GM23338 (cell line): ENCODE results near the gene ADGRG7. TPM values are rescaled to one million over a fixed set of nuclear protein-coding genes. Genes with fewer than 3 reads are reported as not detected.

Source experiments
- ATAC-seq: fragments of 200-7000 bp; cut with Tn5 transposase; 3 replicates; pipeline ENCODE4 v1.9.1; 2020
- DNase-seq: peaks from one replicate; pipeline ENCODE4 v3.0.0-alpha.2; 2015; ENCODE audit warnings: low spot score
- H2AFZ ChIP-seq: fragments of 200-600 bp; sonication (generic); 2 replicates; pipeline ENCODE4 v1.8.0; 2016; ENCODE audit warnings: antibody characterized with exemption, mild to moderate bottlenecking, moderate library complexity
- H3F3A ChIP-seq: fragments of 200-600 bp; sonication (generic); replicated peaks from 2 replicates; pipeline ENCODE4 v1.8.0; 2017; ENCODE audit warnings: antibody characterized with exemption, mixed run types, low read depth
- H3K27ac ChIP-seq: fragments of 200-600 bp; sonication (generic); 2 replicates; pipeline ENCODE4 v1.6.1; 2016; ENCODE audit warnings: low read depth
- H3K27me3 ChIP-seq: fragments of 200-600 bp; sonication (generic); 2 replicates; pipeline ENCODE4 v1.8.0; 2016; ENCODE audit warnings: mild to moderate bottlenecking, mixed run types, moderate library complexity; ENCODE audit not compliant: insufficient read depth
- H3K36me3 ChIP-seq: fragments of 200-600 bp; sonication (generic); 2 replicates; pipeline ENCODE4 v1.8.0; 2016; ENCODE audit warnings: mild to moderate bottlenecking; ENCODE audit not compliant: insufficient read depth
- H3K4me1 ChIP-seq: fragments of 200-600 bp; sonication (generic); 2 replicates; pipeline ENCODE4 v1.8.0; 2016; ENCODE audit warnings: mild to moderate bottlenecking, moderate library complexity; ENCODE audit not compliant: insufficient read depth
- H3K4me2 ChIP-seq: fragments of 200-600 bp; sonication (generic); 2 replicates; pipeline ENCODE4 v1.7.1; 2017; ENCODE audit warnings: mixed run types
- H3K4me3 ChIP-seq: fragments of 200-600 bp; sonication (generic); 2 replicates; pipeline ENCODE4 v1.6.1; 2016; ENCODE audit warnings: mixed run types
- H3K79me2 ChIP-seq: fragments of 200-600 bp; sonication (generic); replicated peaks from 2 replicates; pipeline ENCODE4 v1.8.0; 2017; ENCODE audit warnings: mild to moderate bottlenecking; ENCODE audit not compliant: insufficient read depth
- H3K9me2 ChIP-seq: fragments of 200-600 bp; sonication (generic); 2 replicates; pipeline ENCODE4 v1.8.0; 2017; ENCODE audit not compliant: insufficient read depth
- H4K20me1 ChIP-seq: fragments of 200-600 bp; sonication (generic); replicated peaks from 2 replicates; pipeline ENCODE4 v1.8.0; 2017; ENCODE audit warnings: mild to moderate bottlenecking; ENCODE audit not compliant: insufficient read depth
- H3K27ac Mint-ChIP-seq: 2 replicates; pipeline ENCODE4 v1.8.0; 2020; ENCODE audit warnings: inconsistent platforms, mild to moderate bottlenecking, moderate library complexity, mixed read lengths
- H3K27me3 Mint-ChIP-seq: 3 replicates; pipeline ENCODE4 v1.8.0; 2022; ENCODE audit warnings: low read depth, mild to moderate bottlenecking, moderate library complexity, mixed read lengths, inconsistent platforms; ENCODE audit not compliant: insufficient read depth, poor library complexity
- H3K36me3 Mint-ChIP-seq: 3 replicates; pipeline ENCODE4 v1.8.0; 2021; ENCODE audit warnings: low read depth, mild to moderate bottlenecking, inconsistent platforms, moderate library complexity, mixed read lengths
- H3K4me1 Mint-ChIP-seq: 3 replicates; pipeline ENCODE4 v1.8.0; 2020; ENCODE audit warnings: mild to moderate bottlenecking, inconsistent platforms, mixed read lengths
- H3K4me3 Mint-ChIP-seq: 3 replicates; pipeline ENCODE4 v1.8.0; 2021; ENCODE audit warnings: moderate library complexity, mild to moderate bottlenecking, inconsistent platforms, mixed read lengths
- H3K9me3 Mint-ChIP-seq: 3 replicates; pipeline ENCODE4 v1.8.0; 2020; ENCODE audit warnings: moderate library complexity, mild to moderate bottlenecking, inconsistent platforms, mixed read lengths
- CREB1 ChIP-seq: fragments of 250-450 bp; sonication (Bioruptor Pico); IDR thresholded peaks from 2 replicates; pipeline ENCODE4 v1.5.0; 2020; ENCODE audit warnings: low read depth, mild to moderate bottlenecking, moderate library complexity
- POLR2AphosphoS5 ChIP-seq: IDR thresholded peaks from 2 replicates; pipeline ENCODE4 v1.6.1; 2016; ENCODE audit warnings: antibody characterized with exemption, low read depth
- ZNF331 ChIP-seq: fragments of 250-450 bp; sonication (Bioruptor Pico); IDR thresholded peaks from 2 replicates; pipeline ENCODE4 v1.5.0; 2020; ENCODE audit warnings: low read depth, mild to moderate bottlenecking, moderate library complexity
- polyA plus RNA-seq: library from polyadenylated mRNA; unstranded; fragments of >200 nt; fragmentation: Nextera tagmentation; extraction: Ambion mirVana; gene quantifications from 2 replicates; pipeline ENCODE4 v1.2.1, GENCODE V29; 2016
- total RNA-seq: library from RNA; depleted of rRNA; stranded (reverse); fragments of >200 nt; shearing (Covaris generic); gene quantifications from 2 replicates; pipeline ENCODE4 v1.2.3, GENCODE V29; 2014
- TF ChIP-seq, protein P1 (sequence below), 2 experiments: fragments of 200-600 bp in 1 of 2; sonication (generic) in 1 of 2; conservative IDR thresholded peaks; 2 replicates each; pipeline versions ENCODE4 v1.5.1 to v1.6.1; 2016 to 2017; ENCODE audit warnings: antibody characterized with exemption in 2 of 2, low read depth in 2 of 2, mild to moderate bottlenecking in 2 of 2, moderate library complexity in 1 of 2
- TF ChIP-seq, protein P2 (sequence below): IDR thresholded peaks from one replicate; pipeline ENCODE4 v1.6.1; 2018; ENCODE audit warnings: antibody characterized with exemption; ENCODE audit not compliant: unreplicated experiment

Gene ADGRG7
- total and polyA plus RNA-seq, 2 experiments from 2014 or later: not detected

DNA sequence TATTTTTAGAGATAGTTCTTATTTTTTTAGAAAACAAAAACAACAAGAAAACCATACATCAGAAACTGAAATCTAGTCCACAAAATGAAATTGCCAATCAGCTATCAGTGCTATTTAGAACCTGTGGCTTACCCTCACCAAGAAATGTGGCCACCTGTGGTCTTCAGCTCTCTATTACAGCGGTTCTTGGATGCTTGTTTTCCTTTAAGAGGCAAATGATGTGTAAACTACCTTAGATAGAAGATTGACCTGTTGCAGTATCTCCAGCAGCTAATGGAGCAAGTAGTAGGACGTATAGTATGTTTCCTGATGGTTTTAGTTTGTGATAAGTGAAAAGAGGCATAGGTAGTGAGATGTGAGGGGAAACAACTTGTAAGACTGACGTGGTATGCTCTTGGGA, 121.1 kb downstream of the ADGRG7 start (continued):
- TF ChIP-seq ZNF331 (CRISPR knock-in tag) (no peak), CREB1 (CRISPR knock-in tag) (no peak)

DNA sequence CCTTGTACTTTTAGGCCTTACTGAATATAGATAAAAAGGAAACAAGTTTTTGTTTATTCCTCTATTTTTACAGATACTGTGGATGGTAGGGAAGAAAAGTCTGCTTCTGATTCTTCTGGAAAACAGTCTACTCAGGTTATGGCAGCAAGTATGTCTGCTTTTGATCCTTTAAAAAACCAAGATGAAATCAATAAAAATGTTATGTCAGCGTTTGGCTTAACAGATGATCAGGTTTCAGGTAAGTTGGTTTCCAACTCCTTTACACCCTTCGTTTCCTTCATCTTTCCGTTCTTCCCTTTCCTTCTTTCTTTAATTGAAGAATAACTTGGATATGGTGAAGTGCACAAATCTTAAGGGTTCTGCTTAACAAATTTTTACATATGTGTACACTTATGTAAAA, 123.0 kb downstream of the ADGRG7 start:
- Histone ChIP-seq H4K20me1 (no peaks in the 10 kb centered on the region; the same call in 1 of the 2 replicates), H3F3A (no peaks in the 10 kb centered on the region), H3K4me3 (no peak overlapping the region), H3K79me2 (peaks cover 47% of the 10 kb centered on the region), H3K36me3 (peaks cover 12% of the 10 kb centered on the region; the same call in 1 of the 2 replicates), H3K4me2 (0 out of 2 replicates have a peak overlapping the region, but pooled peaks have one; percentile 12), H3K27ac (no peak overlapping the region), H3K9me2 (no peaks in the 10 kb centered on the region), H3K4me1 (peaks cover 39% of the 10 kb centered on the region), H2AFZ (no peak overlapping the region), H3K27me3 (no peaks in the 10 kb centered on the region)
- Mint-ChIP-seq H3K9me3 (no peaks in the 10 kb centered on the region), H3K4me1 (peaks cover 43% of the 10 kb centered on the region), H3K27me3 (no peaks in the 10 kb centered on the region), H3K4me3 (no peak overlapping the region), H3K36me3 (peaks cover 38% of the 10 kb centered on the region), H3K27ac (no peak overlapping the region)
- ATAC-seq (no peak), DNase-seq (no peak)
- TF ChIP-seq, protein P1, sequence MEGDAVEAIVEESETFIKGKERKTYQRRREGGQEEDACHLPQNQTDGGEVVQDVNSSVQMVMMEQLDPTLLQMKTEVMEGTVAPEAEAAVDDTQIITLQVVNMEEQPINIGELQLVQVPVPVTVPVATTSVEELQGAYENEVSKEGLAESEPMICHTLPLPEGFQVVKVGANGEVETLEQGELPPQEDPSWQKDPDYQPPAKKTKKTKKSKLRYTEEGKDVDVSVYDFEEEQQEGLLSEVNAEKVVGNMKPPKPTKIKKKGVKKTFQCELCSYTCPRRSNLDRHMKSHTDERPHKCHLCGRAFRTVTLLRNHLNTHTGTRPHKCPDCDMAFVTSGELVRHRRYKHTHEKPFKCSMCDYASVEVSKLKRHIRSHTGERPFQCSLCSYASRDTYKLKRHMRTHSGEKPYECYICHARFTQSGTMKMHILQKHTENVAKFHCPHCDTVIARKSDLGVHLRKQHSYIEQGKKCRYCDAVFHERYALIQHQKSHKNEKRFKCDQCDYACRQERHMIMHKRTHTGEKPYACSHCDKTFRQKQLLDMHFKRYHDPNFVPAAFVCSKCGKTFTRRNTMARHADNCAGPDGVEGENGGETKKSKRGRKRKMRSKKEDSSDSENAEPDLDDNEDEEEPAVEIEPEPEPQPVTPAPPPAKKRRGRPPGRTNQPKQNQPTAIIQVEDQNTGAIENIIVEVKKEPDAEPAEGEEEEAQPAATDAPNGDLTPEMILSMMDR (conservative IDR thresholded peaks at IDR 0.05; ENCODE audit: low read depth in 2 of 2): no peak
- TF ChIP-seq, protein P2, sequence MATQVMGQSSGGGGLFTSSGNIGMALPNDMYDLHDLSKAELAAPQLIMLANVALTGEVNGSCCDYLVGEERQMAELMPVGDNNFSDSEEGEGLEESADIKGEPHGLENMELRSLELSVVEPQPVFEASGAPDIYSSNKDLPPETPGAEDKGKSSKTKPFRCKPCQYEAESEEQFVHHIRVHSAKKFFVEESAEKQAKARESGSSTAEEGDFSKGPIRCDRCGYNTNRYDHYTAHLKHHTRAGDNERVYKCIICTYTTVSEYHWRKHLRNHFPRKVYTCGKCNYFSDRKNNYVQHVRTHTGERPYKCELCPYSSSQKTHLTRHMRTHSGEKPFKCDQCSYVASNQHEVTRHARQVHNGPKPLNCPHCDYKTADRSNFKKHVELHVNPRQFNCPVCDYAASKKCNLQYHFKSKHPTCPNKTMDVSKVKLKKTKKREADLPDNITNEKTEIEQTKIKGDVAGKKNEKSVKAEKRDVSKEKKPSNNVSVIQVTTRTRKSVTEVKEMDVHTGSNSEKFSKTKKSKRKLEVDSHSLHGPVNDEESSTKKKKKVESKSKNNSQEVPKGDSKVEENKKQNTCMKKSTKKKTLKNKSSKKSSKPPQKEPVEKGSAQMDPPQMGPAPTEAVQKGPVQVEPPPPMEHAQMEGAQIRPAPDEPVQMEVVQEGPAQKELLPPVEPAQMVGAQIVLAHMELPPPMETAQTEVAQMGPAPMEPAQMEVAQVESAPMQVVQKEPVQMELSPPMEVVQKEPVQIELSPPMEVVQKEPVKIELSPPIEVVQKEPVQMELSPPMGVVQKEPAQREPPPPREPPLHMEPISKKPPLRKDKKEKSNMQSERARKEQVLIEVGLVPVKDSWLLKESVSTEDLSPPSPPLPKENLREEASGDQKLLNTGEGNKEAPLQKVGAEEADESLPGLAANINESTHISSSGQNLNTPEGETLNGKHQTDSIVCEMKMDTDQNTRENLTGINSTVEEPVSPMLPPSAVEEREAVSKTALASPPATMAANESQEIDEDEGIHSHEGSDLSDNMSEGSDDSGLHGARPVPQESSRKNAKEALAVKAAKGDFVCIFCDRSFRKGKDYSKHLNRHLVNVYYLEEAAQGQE: no peak

DNA sequence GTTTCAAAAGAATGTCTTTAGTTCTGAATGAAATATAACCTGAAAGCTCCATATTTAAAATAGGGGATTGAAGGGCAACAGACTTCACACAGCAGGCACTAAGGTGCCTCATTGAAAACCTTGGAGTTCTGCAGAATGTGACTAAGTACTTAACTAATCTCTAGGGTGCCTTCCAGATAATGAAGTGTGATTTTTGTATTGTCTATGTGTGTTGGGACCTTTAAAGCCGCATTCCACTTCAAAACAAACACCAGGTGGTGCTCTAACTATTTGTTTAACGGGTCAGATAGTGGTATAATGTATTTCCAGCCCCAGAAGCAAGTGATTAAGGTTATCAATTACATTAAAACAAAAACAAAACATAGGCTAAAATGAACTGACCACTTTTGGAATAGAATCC, 127.9 kb downstream of the ADGRG7 start:
- peaks cover 11% of the 10 kb centered on the region; the same call in 1 of the 2 replicates for H3K36me3 ChIP-seq
- Mint-ChIP-seq H3K9me3 (no peaks in the 10 kb centered on the region), H3K36me3 (peaks cover 42% of the 10 kb centered on the region), H3K4me3 (no peak overlapping the region), H3K4me1 (peaks cover 39% of the 10 kb centered on the region), H3K27me3 (no peaks in the 10 kb centered on the region), H3K27ac (no peak overlapping the region)
- peaks cover 31% of the 10 kb centered on the region for H3K4me1 ChIP-seq
- TF ChIP-seq, protein P1 (conservative IDR thresholded peaks at IDR 0.05; ENCODE audit: low read depth in 2 of 2): peak; percentile 51 to 55
- no peak for TF ChIP-seq POLR2AphosphoS5
- no peak overlapping the region for H3K27ac ChIP-seq
- H3K4me2 ChIP-seq: no peak overlapping the region
- ATAC-seq (peak; percentile 92), DNase-seq (peak; percentile 75)
- H3K27me3 ChIP-seq: no peaks in the 10 kb centered on the region
- H3K4me3 ChIP-seq: no peak overlapping the region
- H3K9me2 ChIP-seq: no peaks in the 10 kb centered on the region
- H2AFZ ChIP-seq: no peak overlapping the region
- H3F3A ChIP-seq: no peaks in the 10 kb centered on the region
- no peaks in the 10 kb centered on the region; the same call in 1 of the 2 replicates for H4K20me1 ChIP-seq
- peaks cover 29% of the 10 kb centered on the region for H3K79me2 ChIP-seq
